ENCODE measurements around the gene GSDME. TPM values are rescaled to one million over a fixed set of nuclear protein-coding genes. Genes with fewer than 3 reads are reported as not detected.

Gene GSDME
- total and polyA plus RNA-seq, 10 of the 15 experiments (the other 5 are each of a cell fraction or from before 2014, with no cell fraction given), result 23.7 to 245 (median 128) TPM

- Histone ChIP-seq H2AFZ (ENCODE audit: control insufficient read depth, low read depth, low read length) (no peak overlapping the region), H3K9ac (ENCODE audit: control insufficient read depth, insufficient read depth, low read length) (no peak overlapping the region), H3K4me1 (ENCODE audit: control insufficient read depth, insufficient read depth, low read length) (peaks cover 29% of the 10 kb centered on the region), H3K4me3 (no peak overlapping the region), H3K27me3 (replicated peaks in 1 of 2; ENCODE audit: control insufficient read depth in 2 of 2, insufficient read depth in 2 of 2, low read length in 1 of 2) (no peaks in the 10 kb centered on the region), H3K79me2 (ENCODE audit: control insufficient read depth, insufficient read depth, low read length) (peaks cover 41% of the 10 kb centered on the region), H4K20me1 (ENCODE audit: control insufficient read depth, insufficient read depth) (no peaks in the 10 kb centered on the region), H3K4me2 (ENCODE audit: control insufficient read depth, insufficient read depth) (no peak overlapping the region), H3K27ac (ENCODE audit: control insufficient read depth, insufficient read depth) (no peak overlapping the region), H3K36me3 (ENCODE audit: control insufficient read depth in 2 of 2, insufficient read depth in 2 of 2, low read length in 1 of 2) (peaks cover 0 to 7% of the 10 kb centered on the region in 2 experiments; a peak in 1 of 4 replicates), H3K9me3 (replicated peaks; ENCODE audit: control insufficient read depth, insufficient read depth, low read length) (no peaks in the 10 kb centered on the region; the same call in 2 of the 3 replicates)
- BruUV-seq (replicated peaks), result no TSS peak
- POLR2A ChIA-PET, result no interaction called here
- FAIRE-seq (no peak), DNase-seq (ENCODE audit: low read depth, low spot score) (no peak), ATAC-seq (no peak)
- SMC1A ChIA-PET (ENCODE audit: uncharacterized antibody, unreplicated experiment), result interaction anchor here (0.7 to 1.7 kb wide), 6 partner anchors 13 to 347 kb away, joined by 3 to 5 read pairs (median 3); no protein-coding TSS in a partner anchor
- intact Hi-C loops (cut with micrococcal nuclease; ENCODE audit: unreplicated experiment), result no loop called here
- RAD21 ChIA-PET (ENCODE audit: unreplicated experiment), result interaction anchor here (0.9 kb wide), 1 partner anchor 33 kb away, joined by 3 read pairs; no protein-coding TSS in a partner anchor
- WGBS (ENCODE audit: insufficient coverage, insufficient replicate concordance, low lambda C conversion rate, missing lambda C conversion rate), result 100% methylated on average over 1 of the region's 1 CpG
- CTCF ChIA-PET, result interaction anchor here (0.7 to 2.1 kb wide), 8 partner anchors 27 to 343 kb away, joined by 3 to 9 read pairs (median 3); no protein-coding TSS in a partner anchor
- in situ Hi-C loops (cut with MboI), result no loop called here
- TF ChIP-seq ZNF24 (IDR thresholded peaks at IDR 0.05) (no peak), RELB (IDR thresholded peaks at IDR 0.05; ENCODE audit: low read depth) (no peak), KAT2A (conservative IDR thresholded peaks at IDR 0.05; ENCODE audit: control insufficient read depth, low read depth, low read length) (no peak), ASH2L (IDR thresholded peaks at IDR 0.05; ENCODE audit: borderline replicate concordance, low read depth) (no peak), E2F4 (IDR thresholded peaks at IDR 0.05; ENCODE audit: low read depth, low read length) (no peak), MAX (IDR thresholded peaks at IDR 0.05; ENCODE audit: low read depth, low read length) (no peak), WRNIP1 (IDR thresholded peaks at IDR 0.05; ENCODE audit: borderline replicate concordance, low read depth, low read length) (no peak), IRF4 (IDR thresholded peaks at IDR 0.05; ENCODE audit: low read depth, low read length) (no peak), BRCA1 (IDR thresholded peaks at IDR 0.05; ENCODE audit: low read depth, low read length) (no peak), BACH1 (IDR thresholded peaks at IDR 0.05; ENCODE audit: borderline replicate concordance) (no peak)
- TF ChIP-seq, protein P1, sequence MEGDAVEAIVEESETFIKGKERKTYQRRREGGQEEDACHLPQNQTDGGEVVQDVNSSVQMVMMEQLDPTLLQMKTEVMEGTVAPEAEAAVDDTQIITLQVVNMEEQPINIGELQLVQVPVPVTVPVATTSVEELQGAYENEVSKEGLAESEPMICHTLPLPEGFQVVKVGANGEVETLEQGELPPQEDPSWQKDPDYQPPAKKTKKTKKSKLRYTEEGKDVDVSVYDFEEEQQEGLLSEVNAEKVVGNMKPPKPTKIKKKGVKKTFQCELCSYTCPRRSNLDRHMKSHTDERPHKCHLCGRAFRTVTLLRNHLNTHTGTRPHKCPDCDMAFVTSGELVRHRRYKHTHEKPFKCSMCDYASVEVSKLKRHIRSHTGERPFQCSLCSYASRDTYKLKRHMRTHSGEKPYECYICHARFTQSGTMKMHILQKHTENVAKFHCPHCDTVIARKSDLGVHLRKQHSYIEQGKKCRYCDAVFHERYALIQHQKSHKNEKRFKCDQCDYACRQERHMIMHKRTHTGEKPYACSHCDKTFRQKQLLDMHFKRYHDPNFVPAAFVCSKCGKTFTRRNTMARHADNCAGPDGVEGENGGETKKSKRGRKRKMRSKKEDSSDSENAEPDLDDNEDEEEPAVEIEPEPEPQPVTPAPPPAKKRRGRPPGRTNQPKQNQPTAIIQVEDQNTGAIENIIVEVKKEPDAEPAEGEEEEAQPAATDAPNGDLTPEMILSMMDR (IDR thresholded peaks at IDR 0.05 in 2 of 3, conservative IDR thresholded peaks at IDR 0.05 in 1 of 3; ENCODE audit: control insufficient read depth in 2 of 3, extremely low read depth in 1 of 3, insufficient read depth in 1 of 3, low read depth in 3 of 3, low read length in 3 of 3), result no peak
Measured at GRCh38 chr7:24751484-24751883, 5.8 kb downstream of the GSDME start.
